ENCODE data around the gene PACS1. TPM values are rescaled to one million over a fixed set of nuclear protein-coding genes. Genes with fewer than 3 reads are reported as not detected.
A peak's percentile ranks its signal among the peaks of the same experiment; 100 is the strongest.

The PACS1 gene
- total RNA-seq, 1 donor from 2014 or later: 86.9 TPM

GRCh38 chr11:66100272-66101065 lies 30.4 kb downstream of the PACS1 start:
- Mint-ChIP-seq H3K27me3 (ENCODE audit: low read depth, unreplicated experiment) (no peaks in the 10 kb centered on the region), H3K36me3 (ENCODE audit: low read depth, unreplicated experiment) (peaks cover 7% of the 10 kb centered on the region), H3K4me1 (ENCODE audit: low read depth, unreplicated experiment) (peaks cover 19% of the 10 kb centered on the region), H3K4me3 (ENCODE audit: unreplicated experiment) (no peak overlapping the region), H3K9me3 (ENCODE audit: unreplicated experiment) (no peaks in the 10 kb centered on the region), H3K27ac (ENCODE audit: unreplicated experiment) (no peak overlapping the region)
- H3K27me3 ChIP-seq (ENCODE audit: insufficient read depth, low read length): no peaks in the 10 kb centered on the region
- H3K4me3 ChIP-seq (ENCODE audit: insufficient read depth, low read depth, low read length): no peak overlapping the region
- no peaks in the 10 kb centered on the region for H3K36me3 ChIP-seq (ENCODE audit: insufficient read depth, low read length)
- no peak overlapping the region for H3K27ac ChIP-seq (ENCODE audit: low read depth, low read length)
- no peak overlapping the region for H2AFZ ChIP-seq (ENCODE audit: low read depth, low read length)
- no peaks in the 10 kb centered on the region for H3K4me1 ChIP-seq (ENCODE audit: insufficient read depth, low read length)
- DNase-seq (ENCODE audit: low read depth): peak; percentile 36
- peaks cover 34% of the 10 kb centered on the region for H4K20me1 ChIP-seq (ENCODE audit: insufficient read depth, low read length)
- H3K9me3 ChIP-seq (ENCODE audit: insufficient read depth, low read depth, low read length): no peaks in the 10 kb centered on the region
- no peak overlapping the region for H3K9ac ChIP-seq (ENCODE audit: low read length)
- no peak for FAIRE-seq
- peaks cover 52% of the 10 kb centered on the region for H3K79me2 ChIP-seq (ENCODE audit: insufficient read depth, low read length)
- H3K4me2 ChIP-seq (ENCODE audit: low read length): no peak overlapping the region
- no peak for TF ChIP-seq EZH2 (IDR thresholded peaks at IDR 0.05; ENCODE audit: insufficient read depth, low read length)
- TF ChIP-seq CTCF (IDR thresholded peaks at IDR 0.05; ENCODE audit: insufficient read depth, low read depth, low read length): no peak

- DNase-seq (ENCODE audit: low read depth) (no peak), FAIRE-seq (no peak)
- Mint-ChIP-seq H3K36me3 (ENCODE audit: low read depth, unreplicated experiment) (peaks cover 7% of the 10 kb centered on the region), H3K4me3 (ENCODE audit: unreplicated experiment) (no peak overlapping the region), H3K9me3 (ENCODE audit: unreplicated experiment) (no peaks in the 10 kb centered on the region), H3K27me3 (ENCODE audit: low read depth, unreplicated experiment) (no peaks in the 10 kb centered on the region), H3K27ac (ENCODE audit: unreplicated experiment) (no peak overlapping the region), H3K4me1 (ENCODE audit: low read depth, unreplicated experiment) (peaks cover 21% of the 10 kb centered on the region)
- H3K27ac ChIP-seq (ENCODE audit: low read depth, low read length): no peak overlapping the region
- H3K27me3 ChIP-seq (ENCODE audit: insufficient read depth, low read length): no peaks in the 10 kb centered on the region
- H3K4me3 ChIP-seq (ENCODE audit: insufficient read depth, low read depth, low read length): no peak overlapping the region
- no peak overlapping the region for H2AFZ ChIP-seq (ENCODE audit: low read depth, low read length)
- no peaks in the 10 kb centered on the region for H3K36me3 ChIP-seq (ENCODE audit: insufficient read depth, low read length)
- H3K9ac ChIP-seq (ENCODE audit: low read length): no peak overlapping the region
- peaks cover 34% of the 10 kb centered on the region for H4K20me1 ChIP-seq (ENCODE audit: insufficient read depth, low read length)
- H3K4me1 ChIP-seq (ENCODE audit: insufficient read depth, low read length): no peaks in the 10 kb centered on the region
- H3K79me2 ChIP-seq (ENCODE audit: insufficient read depth, low read length): peaks cover 58% of the 10 kb centered on the region
- no peak overlapping the region for H3K4me2 ChIP-seq (ENCODE audit: low read length)
- H3K9me3 ChIP-seq (ENCODE audit: insufficient read depth, low read depth, low read length): no peaks in the 10 kb centered on the region
- TF ChIP-seq EZH2 (IDR thresholded peaks at IDR 0.05; ENCODE audit: insufficient read depth, low read length) (no peak), CTCF (IDR thresholded peaks at IDR 0.05; ENCODE audit: insufficient read depth, low read depth, low read length) (no peak)
These were observed 31.0 kb downstream of the PACS1 start for GRCh38 chr11:66101066-66101464.

GRCh38 chr11:66104057-66104638 lies 34.1 kb downstream of the PACS1 start:
- no peaks in the 10 kb centered on the region for H3K9me3 ChIP-seq (ENCODE audit: insufficient read depth, low read depth, low read length)
- Mint-ChIP-seq H3K36me3 (ENCODE audit: low read depth, unreplicated experiment) (peaks cover 7% of the 10 kb centered on the region), H3K27ac (ENCODE audit: unreplicated experiment) (no peak overlapping the region), H3K27me3 (ENCODE audit: low read depth, unreplicated experiment) (no peaks in the 10 kb centered on the region), H3K9me3 (ENCODE audit: unreplicated experiment) (no peaks in the 10 kb centered on the region), H3K4me1 (ENCODE audit: low read depth, unreplicated experiment) (peaks cover 34% of the 10 kb centered on the region), H3K4me3 (ENCODE audit: unreplicated experiment) (no peak overlapping the region)
- H3K79me2 ChIP-seq (ENCODE audit: insufficient read depth, low read length): peaks cover 62% of the 10 kb centered on the region
- H2AFZ ChIP-seq (ENCODE audit: low read depth, low read length): no peak overlapping the region
- H3K27ac ChIP-seq (ENCODE audit: low read depth, low read length): no peak overlapping the region
- H3K4me3 ChIP-seq (ENCODE audit: insufficient read depth, low read depth, low read length): no peak overlapping the region
- H3K36me3 ChIP-seq (ENCODE audit: insufficient read depth, low read length): no peaks in the 10 kb centered on the region
- H4K20me1 ChIP-seq (ENCODE audit: insufficient read depth, low read length): peaks cover 19% of the 10 kb centered on the region
- H3K27me3 ChIP-seq (ENCODE audit: insufficient read depth, low read length): no peaks in the 10 kb centered on the region
- H3K9ac ChIP-seq (ENCODE audit: low read length): no peak overlapping the region
- no peak for TF ChIP-seq CTCF (IDR thresholded peaks at IDR 0.05; ENCODE audit: insufficient read depth, low read depth, low read length)
- TF ChIP-seq EZH2 (IDR thresholded peaks at IDR 0.05; ENCODE audit: insufficient read depth, low read length): no peak
- FAIRE-seq: no peak
- no peak overlapping the region for H3K4me2 ChIP-seq (ENCODE audit: low read length)
- H3K4me1 ChIP-seq (ENCODE audit: insufficient read depth, low read length): peaks cover 14% of the 10 kb centered on the region
- no peak for DNase-seq (ENCODE audit: low read depth)

Data from astrocyte (in vitro differentiated cells and primary cell).